K562 (cell line): ENCODE results near the gene TFAP2B. TPM values are rescaled to one million over a fixed set of nuclear protein-coding genes. Genes with fewer than 3 reads are reported as not detected.

ENCODE experiments used
- ARID2 ChIP-seq: fragments of 450-650 bp; IDR thresholded peaks from 2 replicates; pipeline ENCODE4 v1.6.1; 2017; ENCODE audit warnings: antibody characterized with exemption, mild to moderate bottlenecking
- CCAR2 ChIP-seq: fragments of 200-400 bp; formaldehyde crosslinking; IDR thresholded peaks from 2 replicates; pipeline ENCODE4 v1.6.1; 2017; ENCODE audit warnings: mild to moderate bottlenecking, low read depth, low read length
- FOXK2 ChIP-seq, 2 experiments: fragments of 450-650 bp; IDR thresholded peaks in 1 of 2; conservative IDR thresholded peaks in 1 of 2; 2 replicates each; pipeline ENCODE4 v1.6.1; 2016; ENCODE audit warnings: low read depth in 2 of 2, mild to moderate bottlenecking in 1 of 2
- HDAC2 ChIP-seq: fragments of 450-650 bp; IDR thresholded peaks from 2 replicates; pipeline ENCODE4 v1.6.1; 2016; ENCODE audit warnings: mild to moderate bottlenecking
- HMG20B ChIP-seq: fragments of 250-450 bp; sonication (Bioruptor Pico); IDR thresholded peaks from 2 replicates; pipeline ENCODE4 v1.5.0; 2021; ENCODE audit warnings: mild to moderate bottlenecking
- KLF1 ChIP-seq: fragments of 450-650 bp; IDR thresholded peaks from 2 replicates; pipeline ENCODE4 v1.6.1; 2016; ENCODE audit warnings: missing genetic modification characterization, missing compliant biosample characterization
- MYBL2 ChIP-seq, 2 experiments: fragments of 450-650 bp in 1 of 2; sonication (generic) in 1 of 2; formaldehyde crosslinking in 1 of 2; IDR thresholded peaks; 2 replicates each; pipeline versions ENCODE4 v1.6.1 to v1.8.1; 2017 to 2022; ENCODE audit warnings: borderline replicate concordance in 1 of 2, inconsistent platforms in 1 of 2, low read depth in 1 of 2, mild to moderate bottlenecking in 1 of 2, missing genetic modification reagents in 1 of 2, moderate library complexity in 1 of 2
- NBN ChIP-seq: fragments of 450-650 bp; IDR thresholded peaks from 2 replicates; pipeline ENCODE4 v1.6.1; 2016; ENCODE audit warnings: low read depth, mild to moderate bottlenecking
- NCOR1 ChIP-seq: fragments of 450-650 bp; IDR thresholded peaks from 2 replicates; pipeline ENCODE4 v1.6.1; 2016; ENCODE audit warnings: mild to moderate bottlenecking, moderate library complexity
- RUNX1 ChIP-seq: sonication (generic); IDR thresholded peaks from 2 replicates; pipeline ENCODE4 v1.6.1; 2016; ENCODE audit warnings: antibody characterized with exemption, low read depth
- STAG1 ChIP-seq: sonication (generic); formaldehyde crosslinking; IDR thresholded peaks from 2 replicates; pipeline ENCODE4 v1.5.0; 2020; ENCODE audit warnings: missing genetic modification reagents, borderline replicate concordance
- TEAD4 ChIP-seq, 2 experiments: sonication (generic) in 1 of 2; formaldehyde crosslinking in 1 of 2; IDR thresholded peaks; 2 replicates each; pipeline versions ENCODE4 v1.6.1 to v1.8.0; 2012 to 2022; ENCODE audit warnings: borderline replicate concordance in 1 of 2, inconsistent platforms in 1 of 2, low read length in 1 of 2, mild to moderate bottlenecking in 1 of 2, missing genetic modification reagents in 1 of 2
- ZC3H8 ChIP-seq: fragments of 450-650 bp; IDR thresholded peaks from 2 replicates; pipeline ENCODE4 v1.6.1; 2017
- ZNF165 ChIP-seq: fragments of 250-450 bp; sonication (Bioruptor Pico); IDR thresholded peaks from 2 replicates; pipeline ENCODE4 v1.4.0; 2020; ENCODE audit warnings: borderline replicate concordance
- ZNF197 ChIP-seq: fragments of 200-800 bp; sonication (Bioruptor generic); IDR thresholded peaks from 2 replicates; pipeline ENCODE4 v1.6.1; 2016; ENCODE audit warnings: low read depth, missing genetic modification characterization, missing compliant biosample characterization
- ZNF239 ChIP-seq: fragments of 250-450 bp; sonication (Bioruptor Pico); IDR thresholded peaks from 2 replicates; pipeline ENCODE4 v1.4.0; 2020; ENCODE audit warnings: mild to moderate bottlenecking
- polyA plus RNA-seq, 8 experiments: library from polyadenylated mRNA; depleted of rRNA in 4 of 8; stranded (reverse) in 5 of 8; unstranded in 3 of 8; fragments of >200 nt; fragmentation: Nextera tagmentation in 2 of 8; fragmentation: Illumina TruSeq in 1 of 8; extraction: Ambion mirVana in 2 of 8; extraction: Trizol in 1 of 8; gene quantifications; 2 replicates each; pipeline versions ENCODE4 v1.2.1 to v1.2.3, GENCODE V29; 2011 to 2014; ENCODE audit warnings: inconsistent platforms in 1 of 8, missing spikeins in 1 of 8
- total RNA-seq, 7 experiments: library from RNA; depleted of rRNA in 6 of 7; stranded (reverse); fragments of >200 nt in 6 of 7; fragmentation: Illumina TruSeq in 2 of 7; extraction: Trizol in 2 of 7; gene quantifications; 2 replicates each; pipeline versions ENCODE4 v1.2.1 to v1.2.3, GENCODE V29; 2011 to 2021; ENCODE audit warnings: low replicate concordance in 1 of 7
- TF ChIP-seq, protein P1 (sequence below): fragments of 450-650 bp; formaldehyde crosslinking; IDR thresholded peaks from 2 replicates; pipeline ENCODE4 v1.4.0; 2020; ENCODE audit warnings: mild to moderate bottlenecking, moderate library complexity
- TF ChIP-seq, protein P2 (sequence below): fragments of 450-650 bp; formaldehyde crosslinking; conservative IDR thresholded peaks from 2 replicates; pipeline ENCODE4 v1.4.0; 2022; ENCODE audit warnings: mild to moderate bottlenecking, missing genetic modification characterization
- TF ChIP-seq, protein P3 (sequence below): IDR thresholded peaks from 2 replicates; pipeline ENCODE4 v1.6.1; 2012; ENCODE audit warnings: low read depth, low read length, improper control_type of control experiment, borderline replicate concordance
- TF ChIP-seq, protein P4 (sequence below): fragments of 200-800 bp; sonication (Bioruptor generic); IDR thresholded peaks from 2 replicates; pipeline ENCODE4 v1.6.1; 2017; ENCODE audit warnings: missing genetic modification characterization, missing compliant biosample characterization
- TF ChIP-seq, protein P5 (sequence below): fragments of 450-650 bp; IDR thresholded peaks from 2 replicates; pipeline ENCODE4 v1.6.1; 2016; ENCODE audit warnings: low read depth, mild to moderate bottlenecking, moderate library complexity

The TFAP2B gene
- total and polyA plus RNA-seq, 9 of the 15 experiments (the other 6 are each of a cell fraction or from before 2014, with no cell fraction given) = not detected

DNA sequence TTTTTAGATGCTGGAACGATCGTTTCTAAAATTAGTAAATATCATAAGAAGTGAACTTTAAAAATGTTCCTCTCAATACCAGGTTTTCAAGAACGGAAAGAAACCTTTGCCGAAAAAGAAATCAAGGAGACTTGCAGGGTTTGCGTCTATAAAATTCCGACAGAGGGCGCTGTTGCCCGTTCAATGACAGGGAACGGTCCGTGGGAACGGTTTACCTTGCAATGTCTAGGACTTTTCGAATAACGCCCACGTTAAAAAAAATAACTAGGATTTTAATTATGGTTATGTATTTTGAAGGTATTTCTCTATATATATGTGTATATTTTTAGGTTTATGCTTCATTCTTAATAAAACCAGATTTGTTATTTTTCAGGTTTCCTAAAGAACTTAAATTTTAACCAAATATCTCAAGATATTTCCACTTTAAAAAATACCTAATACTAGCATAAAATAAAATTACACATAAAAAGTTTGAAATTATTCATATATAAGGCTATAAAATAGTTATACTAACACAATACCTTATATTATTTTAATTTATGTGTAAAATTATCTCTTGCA, 2.5 kb upstream of the TFAP2B start (continued):
- TF ChIP-seq, protein P1, sequence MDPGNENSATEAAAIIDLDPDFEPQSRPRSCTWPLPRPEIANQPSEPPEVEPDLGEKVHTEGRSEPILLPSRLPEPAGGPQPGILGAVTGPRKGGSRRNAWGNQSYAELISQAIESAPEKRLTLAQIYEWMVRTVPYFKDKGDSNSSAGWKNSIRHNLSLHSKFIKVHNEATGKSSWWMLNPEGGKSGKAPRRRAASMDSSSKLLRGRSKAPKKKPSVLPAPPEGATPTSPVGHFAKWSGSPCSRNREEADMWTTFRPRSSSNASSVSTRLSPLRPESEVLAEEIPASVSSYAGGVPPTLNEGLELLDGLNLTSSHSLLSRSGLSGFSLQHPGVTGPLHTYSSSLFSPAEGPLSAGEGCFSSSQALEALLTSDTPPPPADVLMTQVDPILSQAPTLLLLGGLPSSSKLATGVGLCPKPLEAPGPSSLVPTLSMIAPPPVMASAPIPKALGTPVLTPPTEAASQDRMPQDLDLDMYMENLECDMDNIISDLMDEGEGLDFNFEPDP (CRISPR knock-in tag) = no peak
- TF ChIP-seq NCOR1 = no peak
- TF ChIP-seq, protein P2, sequence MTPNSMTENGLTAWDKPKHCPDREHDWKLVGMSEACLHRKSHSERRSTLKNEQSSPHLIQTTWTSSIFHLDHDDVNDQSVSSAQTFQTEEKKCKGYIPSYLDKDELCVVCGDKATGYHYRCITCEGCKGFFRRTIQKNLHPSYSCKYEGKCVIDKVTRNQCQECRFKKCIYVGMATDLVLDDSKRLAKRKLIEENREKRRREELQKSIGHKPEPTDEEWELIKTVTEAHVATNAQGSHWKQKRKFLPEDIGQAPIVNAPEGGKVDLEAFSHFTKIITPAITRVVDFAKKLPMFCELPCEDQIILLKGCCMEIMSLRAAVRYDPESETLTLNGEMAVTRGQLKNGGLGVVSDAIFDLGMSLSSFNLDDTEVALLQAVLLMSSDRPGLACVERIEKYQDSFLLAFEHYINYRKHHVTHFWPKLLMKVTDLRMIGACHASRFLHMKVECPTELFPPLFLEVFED (CRISPR knock-in tag) = no peak
- TF ChIP-seq, protein P3, sequence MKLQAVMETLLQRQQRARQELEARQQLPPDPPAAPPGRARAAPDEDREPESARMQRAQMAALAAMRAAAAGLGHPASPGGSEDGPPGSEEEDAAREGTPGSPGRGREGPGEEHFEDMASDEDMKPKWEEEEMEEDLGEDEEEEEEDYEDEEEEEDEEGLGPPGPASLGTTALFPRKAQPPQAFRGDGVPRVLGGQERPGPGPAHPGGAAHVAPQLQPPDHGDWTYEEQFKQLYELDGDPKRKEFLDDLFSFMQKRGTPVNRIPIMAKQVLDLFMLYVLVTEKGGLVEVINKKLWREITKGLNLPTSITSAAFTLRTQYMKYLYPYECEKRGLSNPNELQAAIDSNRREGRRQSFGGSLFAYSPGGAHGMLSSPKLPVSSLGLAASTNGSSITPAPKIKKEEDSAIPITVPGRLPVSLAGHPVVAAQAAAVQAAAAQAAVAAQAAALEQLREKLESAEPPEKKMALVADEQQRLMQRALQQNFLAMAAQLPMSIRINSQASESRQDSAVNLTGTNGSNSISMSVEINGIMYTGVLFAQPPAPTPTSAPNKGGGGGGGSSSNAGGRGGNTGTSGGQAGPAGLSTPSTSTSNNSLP = peak; percentile 51; the same call in 1 of the 2 replicates
- TF ChIP-seq ZNF197 = peak; percentile 52; the same call in 1 of the 2 replicates
- TF ChIP-seq CCAR2 = no peak
- TF ChIP-seq, protein P4, sequence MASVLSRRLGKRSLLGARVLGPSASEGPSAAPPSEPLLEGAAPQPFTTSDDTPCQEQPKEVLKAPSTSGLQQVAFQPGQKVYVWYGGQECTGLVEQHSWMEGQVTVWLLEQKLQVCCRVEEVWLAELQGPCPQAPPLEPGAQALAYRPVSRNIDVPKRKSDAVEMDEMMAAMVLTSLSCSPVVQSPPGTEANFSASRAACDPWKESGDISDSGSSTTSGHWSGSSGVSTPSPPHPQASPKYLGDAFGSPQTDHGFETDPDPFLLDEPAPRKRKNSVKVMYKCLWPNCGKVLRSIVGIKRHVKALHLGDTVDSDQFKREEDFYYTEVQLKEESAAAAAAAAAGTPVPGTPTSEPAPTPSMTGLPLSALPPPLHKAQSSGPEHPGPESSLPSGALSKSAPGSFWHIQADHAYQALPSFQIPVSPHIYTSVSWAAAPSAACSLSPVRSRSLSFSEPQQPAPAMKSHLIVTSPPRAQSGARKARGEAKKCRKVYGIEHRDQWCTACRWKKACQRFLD (CRISPR knock-in tag) = no peak
- no peak for TF ChIP-seq ZNF165
- peak; percentile 65; the same call in 1 of the 2 replicates for TF ChIP-seq STAG1
- peak; percentile 76 for TF ChIP-seq MYBL2 (IDR thresholded peaks at IDR 0.05; ENCODE audit: low read depth)
- TF ChIP-seq MYBL2 (CRISPR knock-in tag; IDR thresholded peaks at IDR 0.05; ENCODE audit: borderline replicate concordance) = no peak
- no peak for TF ChIP-seq HMG20B (CRISPR knock-in tag)
- TF ChIP-seq ZNF239 (CRISPR knock-in tag) = no peak
- TF ChIP-seq TEAD4 (IDR thresholded peaks at IDR 0.05; ENCODE audit: low read length) = peak; percentile 53
- no peak for TF ChIP-seq TEAD4 (CRISPR knock-in tag; IDR thresholded peaks at IDR 0.05; ENCODE audit: borderline replicate concordance)
- no peak for TF ChIP-seq KLF1
- no peak for TF ChIP-seq NBN
- peak; percentile 88 for TF ChIP-seq ARID2
- TF ChIP-seq RUNX1 = no peak
- TF ChIP-seq, protein P5, sequence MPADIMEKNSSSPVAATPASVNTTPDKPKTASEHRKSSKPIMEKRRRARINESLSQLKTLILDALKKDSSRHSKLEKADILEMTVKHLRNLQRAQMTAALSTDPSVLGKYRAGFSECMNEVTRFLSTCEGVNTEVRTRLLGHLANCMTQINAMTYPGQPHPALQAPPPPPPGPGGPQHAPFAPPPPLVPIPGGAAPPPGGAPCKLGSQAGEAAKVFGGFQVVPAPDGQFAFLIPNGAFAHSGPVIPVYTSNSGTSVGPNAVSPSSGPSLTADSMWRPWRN = no peak
- TF ChIP-seq ZC3H8 = no peak
- 0 out of 4 replicates have a peak, but pooled peaks of 1 of the 2 experiments have one; percentile 3 for TF ChIP-seq FOXK2 (conservative IDR thresholded peaks at IDR 0.05 in 1 of 2, IDR thresholded peaks at IDR 0.05 in 1 of 2; ENCODE audit: low read depth in 2 of 2)
- no peak for TF ChIP-seq HDAC2
